Keratinocyte (primary cell): ENCODE results near the gene ICOS.

Source experiments
- CTCF ChIP-seq, 3 experiments: IDR thresholded peaks in 1 of 3; conservative IDR thresholded peaks in 1 of 3; optimal IDR thresholded peaks in 1 of 3; 2 replicates in 2 of 3; 3 replicates in 1 of 3; pipeline versions ENCODE3 to v1.5.1; 2011; ENCODE audit warnings: low read length in 3 of 3, mild to moderate bottlenecking in 3 of 3, moderate library complexity in 2 of 3, control low read depth in 1 of 3, inconsistent platforms in 1 of 3; ENCODE audit not compliant: insufficient read depth in 2 of 3; ENCODE audit errors: extremely low read depth in 1 of 3
- EZH2 ChIP-seq: IDR thresholded peaks from one replicate; pipeline ENCODE4 v1.6.1; 2012; ENCODE audit warnings: inconsistent platforms, mild to moderate bottlenecking, low read length, moderate library complexity

- TF ChIP-seq CTCF (optimal IDR thresholded peaks at IDR 0.05 in 1 of 3, IDR thresholded peaks at IDR 0.05 in 1 of 3, conservative IDR thresholded peaks at IDR 0.05 in 1 of 3; ENCODE audit: extremely low read depth in 1 of 3, insufficient read depth in 2 of 3, low read length in 3 of 3) (no peak), EZH2 (no peak)
Measured at GRCh38 chr2:204003276-204003990, 66.9 kb downstream of the ICOS start.
